Lower leg skin (tissue), 3 donors: ENCODE results near the gene CPTP.

Source experiments
- POLR2A ChIP-seq, 2 donors: fragments of 450-650 bp; IDR thresholded peaks; one replicate each; pipeline ENCODE4 v1.6.1; 2016 to 2017; ENCODE audit warnings: antibody characterized with exemption in 2 of 2, mild to moderate bottlenecking in 1 of 2, moderate library complexity in 1 of 2
- TF ChIP-seq, protein P1 (sequence below), 3 donors: fragments of 450-650 bp; IDR thresholded peaks; one replicate each; pipeline ENCODE4 v1.5.1; 2016; ENCODE audit warnings: antibody characterized with exemption in 3 of 3, mild to moderate bottlenecking in 3 of 3, moderate library complexity in 2 of 3

DNA sequence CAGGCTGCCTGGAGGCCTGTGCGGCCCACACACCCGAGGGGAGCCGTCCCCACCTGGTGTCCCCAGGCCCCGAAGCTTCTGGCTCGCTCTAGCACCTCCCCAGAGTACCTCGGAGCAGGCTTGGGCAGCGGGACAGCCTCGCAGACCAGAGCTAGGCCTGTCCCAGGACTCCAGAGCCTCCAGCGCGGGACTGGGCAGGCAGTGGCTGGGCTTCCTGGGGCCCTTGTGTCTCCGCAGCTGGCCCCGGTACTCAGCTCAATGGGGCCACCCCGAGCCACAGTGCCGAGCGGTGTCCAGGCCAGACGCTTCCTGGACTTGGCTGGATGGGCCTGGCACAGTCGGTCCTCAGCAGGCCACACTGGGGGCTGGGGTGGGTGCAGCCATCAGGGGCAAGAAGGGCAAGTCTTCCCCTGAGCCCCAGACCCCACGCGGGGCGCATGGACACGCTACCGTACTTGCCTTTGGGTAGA lies 39.5 kb upstream of the CPTP start:
- TF ChIP-seq, protein P1, sequence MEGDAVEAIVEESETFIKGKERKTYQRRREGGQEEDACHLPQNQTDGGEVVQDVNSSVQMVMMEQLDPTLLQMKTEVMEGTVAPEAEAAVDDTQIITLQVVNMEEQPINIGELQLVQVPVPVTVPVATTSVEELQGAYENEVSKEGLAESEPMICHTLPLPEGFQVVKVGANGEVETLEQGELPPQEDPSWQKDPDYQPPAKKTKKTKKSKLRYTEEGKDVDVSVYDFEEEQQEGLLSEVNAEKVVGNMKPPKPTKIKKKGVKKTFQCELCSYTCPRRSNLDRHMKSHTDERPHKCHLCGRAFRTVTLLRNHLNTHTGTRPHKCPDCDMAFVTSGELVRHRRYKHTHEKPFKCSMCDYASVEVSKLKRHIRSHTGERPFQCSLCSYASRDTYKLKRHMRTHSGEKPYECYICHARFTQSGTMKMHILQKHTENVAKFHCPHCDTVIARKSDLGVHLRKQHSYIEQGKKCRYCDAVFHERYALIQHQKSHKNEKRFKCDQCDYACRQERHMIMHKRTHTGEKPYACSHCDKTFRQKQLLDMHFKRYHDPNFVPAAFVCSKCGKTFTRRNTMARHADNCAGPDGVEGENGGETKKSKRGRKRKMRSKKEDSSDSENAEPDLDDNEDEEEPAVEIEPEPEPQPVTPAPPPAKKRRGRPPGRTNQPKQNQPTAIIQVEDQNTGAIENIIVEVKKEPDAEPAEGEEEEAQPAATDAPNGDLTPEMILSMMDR (IDR thresholded peaks at IDR 0.05) = no peak
- TF ChIP-seq POLR2A (IDR thresholded peaks at IDR 0.05) = no peak
